H9 (cell line): Measurements from ENCODE around the gene SLC47A2. TPM values are rescaled to one million over a fixed set of nuclear protein-coding genes. Genes with fewer than 3 reads are reported as not detected.

Source experiments
- DNase-seq: peaks from one replicate; pipeline ENCODE4 v3.0.0-alpha.2; 2017
- H2AFZ ChIP-seq: one replicate; pipeline ENCODE4 v1.6.1; 2013; ENCODE audit warnings: mild to moderate bottlenecking, low read length, control low read depth, moderate library complexity
- H2AK5ac ChIP-seq: 2 replicates; pipeline ENCODE4 v1.6.1; 2013; ENCODE audit warnings: low read length, control low read depth, mixed read lengths; ENCODE audit not compliant: insufficient read length
- H2BK120ac ChIP-seq: one replicate; pipeline ENCODE4 v1.6.1; 2013; ENCODE audit warnings: low read depth, mild to moderate bottlenecking, low read length, control low read depth, inconsistent platforms; ENCODE audit not compliant: poor library complexity, severe bottlenecking
- H2BK12ac ChIP-seq: 2 replicates; pipeline ENCODE4 v1.6.1; 2013; ENCODE audit warnings: low read length, control low read depth, mixed read lengths, low read depth; ENCODE audit not compliant: insufficient read length
- H2BK15ac ChIP-seq: 2 replicates; pipeline ENCODE4 v1.6.1; 2013; ENCODE audit warnings: low read depth, low read length, control low read depth
- H2BK20ac ChIP-seq: one replicate; pipeline ENCODE4 v1.6.1; 2013; ENCODE audit warnings: low read depth, mild to moderate bottlenecking, low read length, control low read depth, inconsistent platforms; ENCODE audit not compliant: poor library complexity, severe bottlenecking
- H2BK5ac ChIP-seq: 2 replicates; pipeline ENCODE4 v1.6.1; 2013; ENCODE audit warnings: low read length, control low read depth, mixed read lengths; ENCODE audit not compliant: insufficient read length
- H3K14ac ChIP-seq: 2 replicates; pipeline ENCODE4 v1.6.1; 2013; ENCODE audit warnings: low read length, control low read depth; ENCODE audit not compliant: insufficient read depth
- H3K18ac ChIP-seq: 2 replicates; pipeline ENCODE4 v1.6.1; 2013; ENCODE audit warnings: low read depth, mild to moderate bottlenecking, mixed read lengths, low read length, control low read depth; ENCODE audit not compliant: insufficient read length
- H3K23ac ChIP-seq: 2 replicates; pipeline ENCODE4 v1.6.1; 2013; ENCODE audit warnings: low read length, control low read depth, mixed read lengths, low read depth; ENCODE audit not compliant: insufficient read length
- H3K23me2 ChIP-seq: 2 replicates; pipeline ENCODE4 v1.6.1; 2013; ENCODE audit warnings: low read depth, mild to moderate bottlenecking, mixed read lengths, low read length, control low read depth; ENCODE audit not compliant: insufficient read length, poor library complexity, severe bottlenecking
- H3K27ac ChIP-seq: 2 replicates; pipeline ENCODE4 v1.5.1; 2013; ENCODE audit warnings: low read length, control low read depth, mixed read lengths, low read depth; ENCODE audit not compliant: insufficient read length
- H3K27me3 ChIP-seq: 2 replicates; pipeline ENCODE4 v1.6.1; 2013; ENCODE audit warnings: low read length, control low read depth, inconsistent platforms; ENCODE audit not compliant: insufficient read depth
- H3K4ac ChIP-seq: 2 replicates; pipeline ENCODE4 v1.6.1; 2013; ENCODE audit warnings: low read depth, mild to moderate bottlenecking, control low read depth, inconsistent platforms, low read length, moderate library complexity
- H3K4me1 ChIP-seq: 2 replicates; pipeline ENCODE4 v1.6.1; 2013; ENCODE audit warnings: low read length, control low read depth, inconsistent platforms; ENCODE audit not compliant: insufficient read depth
- H3K4me2 ChIP-seq: 2 replicates; pipeline ENCODE4 v1.6.1; 2013; ENCODE audit warnings: low read length, control low read depth, mixed read lengths; ENCODE audit not compliant: insufficient read length, insufficient read depth
- H3K56ac ChIP-seq: 2 replicates; pipeline ENCODE4 v1.6.1; 2013; ENCODE audit warnings: low read depth, mild to moderate bottlenecking, mixed read lengths, low read length, control low read depth; ENCODE audit not compliant: insufficient read length
- H3K79me1 ChIP-seq: 2 replicates; pipeline ENCODE4 v1.6.1; 2013; ENCODE audit warnings: low read depth, mild to moderate bottlenecking, moderate library complexity, low read length, control low read depth, inconsistent platforms; ENCODE audit not compliant: insufficient read depth, poor library complexity, severe bottlenecking
- H3K79me2 ChIP-seq: 2 replicates; pipeline ENCODE4 v1.6.1; 2013; ENCODE audit warnings: low read length, control low read depth, inconsistent platforms; ENCODE audit not compliant: insufficient read depth
- H3K9ac ChIP-seq: 2 replicates; pipeline ENCODE4 v1.6.1; 2013; ENCODE audit warnings: low read length, control low read depth, mixed read lengths; ENCODE audit not compliant: insufficient read length; ENCODE audit errors: extremely low read depth
- H3K9me3 ChIP-seq: one replicate; pipeline ENCODE4 v1.6.1; 2013; ENCODE audit warnings: low read depth, low read length, inconsistent platforms; ENCODE audit not compliant: control insufficient read depth
- H3T11ph ChIP-seq: one replicate; pipeline ENCODE4 v1.6.1; 2013; ENCODE audit warnings: mild to moderate bottlenecking, low read length, control low read depth, inconsistent platforms
- H4K20me1 ChIP-seq: one replicate; pipeline ENCODE4 v1.6.1; 2013; ENCODE audit not compliant: control insufficient read depth, insufficient read length, insufficient read depth
- H4K5ac ChIP-seq: 2 replicates; pipeline ENCODE4 v1.6.1; 2013; ENCODE audit warnings: low read depth, mild to moderate bottlenecking, mixed read lengths, low read length, control low read depth; ENCODE audit not compliant: insufficient read length
- H4K8ac ChIP-seq: replicated peaks from 2 replicates; pipeline ENCODE4 v1.6.1; 2013; ENCODE audit warnings: low read length, control low read depth, mixed read lengths, low read depth; ENCODE audit not compliant: insufficient read length
- H4K91ac ChIP-seq: 2 replicates; pipeline ENCODE4 v1.6.1; 2013; ENCODE audit warnings: low read depth, mild to moderate bottlenecking, moderate library complexity, mixed read lengths, low read length, control low read depth; ENCODE audit not compliant: insufficient read length
- H3K27ac Mint-ChIP-seq, 3 experiments: 2 replicates in 2 of 3; 3 replicates in 1 of 3; pipeline ENCODE4 v1.8.0; 2020 to 2021; ENCODE audit warnings: mixed read lengths in 3 of 3, mild to moderate bottlenecking in 1 of 3, moderate library complexity in 1 of 3
- H3K27me3 Mint-ChIP-seq: 2 replicates; pipeline ENCODE4 v1.8.0; 2021; ENCODE audit warnings: low read depth, mild to moderate bottlenecking, moderate library complexity, mixed read lengths
- H3K36me3 Mint-ChIP-seq, 3 experiments: 2 replicates in 2 of 3; 3 replicates in 1 of 3; pipeline ENCODE4 v1.8.0; 2020 to 2021; ENCODE audit warnings: low read depth in 3 of 3, mixed read lengths in 3 of 3; ENCODE audit not compliant: insufficient read depth in 1 of 3
- H3K4me1 Mint-ChIP-seq, 2 experiments: 2 replicates each; pipeline ENCODE4 v1.8.0; 2020; ENCODE audit warnings: mixed read lengths in 2 of 2
- H3K4me3 Mint-ChIP-seq, 2 experiments: 2 replicates in 1 of 2; 3 replicates in 1 of 2; pipeline ENCODE4 v1.8.0; 2020 to 2021; ENCODE audit warnings: mild to moderate bottlenecking in 2 of 2, mixed read lengths in 2 of 2, moderate library complexity in 1 of 2
- H3K9me3 Mint-ChIP-seq, 2 experiments: 2 replicates in 1 of 2; 3 replicates in 1 of 2; pipeline ENCODE4 v1.8.0; 2020; ENCODE audit warnings: mild to moderate bottlenecking in 2 of 2, mixed read lengths in 2 of 2, moderate library complexity in 1 of 2
- CTCF ChIP-seq: fragments of 200-600 bp; sonication (generic); conservative IDR thresholded peaks from 3 replicates; pipeline ENCODE4 v1.8.0; 2021; ENCODE audit warnings: antibody characterized with exemption, mild to moderate bottlenecking
- WGBS: extraction: QIAGEN DNeasy Blood & Tissue Kit; methylation state at CpG from one replicate; pipeline ENCODE4 v1.1.7; 2013; ENCODE audit warnings: missing lambda C conversion rate, low lambda C conversion rate, mixed read lengths; ENCODE audit not compliant: insufficient read length; ENCODE audit errors: extremely low coverage; 5-methylcytosine and 5-hydroxymethylcytosine counted together
- total RNA-seq: library from RNA; stranded (reverse); gene quantifications from 2 replicates; pipeline ENCODE4 v1.2.1, GENCODE V29; 2021

SLC47A2 gene
- total RNA-seq, 1 experiment from 2014 or later = not detected

- Histone ChIP-seq H4K5ac (no peak overlapping the region), H2BK12ac (no peak overlapping the region), H2AK5ac (no peak overlapping the region), H2BK20ac (no peak overlapping the region), H2AFZ (no peak overlapping the region), H3K4me1 (no peaks in the 10 kb centered on the region), H3K23me2 (peaks cover 7% of the 10 kb centered on the region), H4K20me1 (no peaks in the 10 kb centered on the region), H3K4me2 (no peak overlapping the region), H3K56ac (no peak overlapping the region), H3K9ac (no peak overlapping the region), H3K79me2 (no peaks in the 10 kb centered on the region), H3K9me3 (no peaks in the 10 kb centered on the region), H3K27me3 (no peaks in the 10 kb centered on the region; the same call in 1 of the 2 replicates), H3K23ac (no peak overlapping the region), H3K79me1 (no peaks in the 10 kb centered on the region), H3K14ac (no peak overlapping the region), H4K91ac (no peak overlapping the region), H4K8ac (no peak overlapping the region), H2BK15ac (no peak overlapping the region), H2BK120ac (no peak overlapping the region), H2BK5ac (no peak overlapping the region), H3K4ac (no peak overlapping the region), H3K27ac (no peak overlapping the region), H3T11ph (no peak overlapping the region), H3K18ac (no peak overlapping the region)
- Mint-ChIP-seq H3K36me3 (no peaks in the 10 kb centered on the region; a peak in 1 of 7 replicates), H3K9me3 (peaks cover 0 to 3% of the 10 kb centered on the region in 2 experiments; a peak in 1 of 5 replicates), H3K27me3 (peaks cover 18% of the 10 kb centered on the region), H3K4me1 (peaks cover 25 to 27% of the 10 kb centered on the region in 2 experiments), H3K27ac (no peak overlapping the region), H3K4me3 (no peak overlapping the region)
- DNase-seq = no peak
- WGBS = no CpG with 5 or more reads among the region's 13 CpGs
- TF ChIP-seq CTCF = no peak
These were observed 32.4 kb upstream of the SLC47A2 start for GRCh38 chr17:19748807-19749193.
